ENCODE results near the gene NDUFV2.
"Not testable (repeated sequence)": the region's sequence is repeated elsewhere in the genome, so short reads cannot be mapped to it uniquely, and the experiment has no call there.

Gene NDUFV2

GRCh38 chr18:9092665-9093064 is 9.8 kb upstream of the NDUFV2 start:
- DNase-seq: no peak

- DNase-seq: not testable (repeated sequence)
These were observed 9.4 kb upstream of the NDUFV2 start for GRCh38 chr18:9093109-9093508.

- no peak for DNase-seq
These were observed 7.9 kb upstream of the NDUFV2 start for GRCh38 chr18:9094307-9095226.

- no peak for DNase-seq
These were observed 7.0 kb upstream of the NDUFV2 start for GRCh38 chr18:9095297-9096006.

GRCh38 chr18:9096007-9096371 is 6.5 kb upstream of the NDUFV2 start:
- no peak for DNase-seq

- no peak for DNase-seq
These were observed 5.8 kb upstream of the NDUFV2 start for GRCh38 chr18:9096685-9097084.

- no peak for DNase-seq
These were observed 5.2 kb upstream of the NDUFV2 start for GRCh38 chr18:9097349-9097748.

- DNase-seq: no peak
These were observed 1.7 kb upstream of the NDUFV2 start for GRCh38 chr18:9100796-9101195.

GRCh38 chr18:9101730-9102507 is 580 bp upstream of the NDUFV2 start:
- DNase-seq: no peak

- no peak for DNase-seq
These were observed 926 bp downstream of the NDUFV2 start for GRCh38 chr18:9103376-9103873.

- no peak for DNase-seq
These were observed 1.9 kb downstream of the NDUFV2 start for GRCh38 chr18:9104244-9104901.

- DNase-seq: no peak
These were observed 2.9 kb downstream of the NDUFV2 start for GRCh38 chr18:9105420-9105819.

- no peak for DNase-seq
These were observed 3.6 kb downstream of the NDUFV2 start for GRCh38 chr18:9106094-9106493.

GRCh38 chr18:9106800-9107584 is 4.5 kb downstream of the NDUFV2 start:
- no peak for DNase-seq

GRCh38 chr18:9108911-9109310 is 6.4 kb downstream of the NDUFV2 start:
- no peak for DNase-seq

GRCh38 chr18:9109523-9109922 is 7.0 kb downstream of the NDUFV2 start:
- DNase-seq: no peak

GRCh38 chr18:9113468-9114149 is 11.1 kb downstream of the NDUFV2 start:
- DNase-seq: no peak

GRCh38 chr18:9115984-9116383 is 13.5 kb downstream of the NDUFV2 start:
- no peak for DNase-seq

GRCh38 chr18:9117980-9118841 is 15.7 kb downstream of the NDUFV2 start:
- no peak for DNase-seq

- DNase-seq: no peak
These were observed 18.3 kb downstream of the NDUFV2 start for GRCh38 chr18:9120796-9121195.
